WERI-Rb-1 (cell line): ENCODE measurements around the gene NLRP5.
"Not testable (repeated sequence)": the region's sequence is repeated elsewhere in the genome, so short reads cannot be mapped to it uniquely, and the experiment has no call there.

ENCODE experiments used
- DNase-seq: peaks from one replicate; pipeline ENCODE4 v3.0.0-alpha.2; 2020
- H3K27ac ChIP-seq: fragments of 250-450 bp; sonication (Bioruptor Pico); 2 replicates; pipeline ENCODE4 v1.5.1; 2020; ENCODE audit warnings: mild to moderate bottlenecking, moderate library complexity
- H3K27me3 ChIP-seq: fragments of 250-450 bp; sonication (Bioruptor Pico); 2 replicates; pipeline ENCODE4 v1.5.1; 2021; ENCODE audit warnings: mild to moderate bottlenecking, low read depth, moderate library complexity; ENCODE audit not compliant: insufficient read depth, severe bottlenecking
- H3K36me3 ChIP-seq: fragments of 250-450 bp; sonication (Bioruptor Pico); 2 replicates; pipeline ENCODE4 v1.5.1; 2020; ENCODE audit warnings: mild to moderate bottlenecking, moderate library complexity
- H3K4me3 ChIP-seq: 2 replicates; pipeline ENCODE4 v1.5.1; 2011; ENCODE audit warnings: low read depth, mild to moderate bottlenecking, control low read depth, low read length
- H3K9me3 ChIP-seq: fragments of 250-450 bp; sonication (Bioruptor Pico); 2 replicates; pipeline ENCODE4 v1.5.1; 2021; ENCODE audit warnings: mild to moderate bottlenecking, moderate library complexity; ENCODE audit not compliant: severe bottlenecking
- TF ChIP-seq, protein P1 (sequence below): IDR thresholded peaks from 2 replicates; pipeline ENCODE4 v1.5.1; 2011; ENCODE audit warnings: low read depth, mild to moderate bottlenecking, control low read depth, inconsistent platforms, low read length

NLRP5 gene

GRCh38 chr19:55990831-55991230 lies 4.3 kb downstream of the NLRP5 start:
- Histone ChIP-seq H3K36me3 (no peaks in the 10 kb centered on the region), H3K4me3 (no peak overlapping the region), H3K27me3 (peaks cover 74% of the 10 kb centered on the region), H3K9me3 (no peaks in the 10 kb centered on the region), H3K27ac (no peak overlapping the region)
- TF ChIP-seq, protein P1, sequence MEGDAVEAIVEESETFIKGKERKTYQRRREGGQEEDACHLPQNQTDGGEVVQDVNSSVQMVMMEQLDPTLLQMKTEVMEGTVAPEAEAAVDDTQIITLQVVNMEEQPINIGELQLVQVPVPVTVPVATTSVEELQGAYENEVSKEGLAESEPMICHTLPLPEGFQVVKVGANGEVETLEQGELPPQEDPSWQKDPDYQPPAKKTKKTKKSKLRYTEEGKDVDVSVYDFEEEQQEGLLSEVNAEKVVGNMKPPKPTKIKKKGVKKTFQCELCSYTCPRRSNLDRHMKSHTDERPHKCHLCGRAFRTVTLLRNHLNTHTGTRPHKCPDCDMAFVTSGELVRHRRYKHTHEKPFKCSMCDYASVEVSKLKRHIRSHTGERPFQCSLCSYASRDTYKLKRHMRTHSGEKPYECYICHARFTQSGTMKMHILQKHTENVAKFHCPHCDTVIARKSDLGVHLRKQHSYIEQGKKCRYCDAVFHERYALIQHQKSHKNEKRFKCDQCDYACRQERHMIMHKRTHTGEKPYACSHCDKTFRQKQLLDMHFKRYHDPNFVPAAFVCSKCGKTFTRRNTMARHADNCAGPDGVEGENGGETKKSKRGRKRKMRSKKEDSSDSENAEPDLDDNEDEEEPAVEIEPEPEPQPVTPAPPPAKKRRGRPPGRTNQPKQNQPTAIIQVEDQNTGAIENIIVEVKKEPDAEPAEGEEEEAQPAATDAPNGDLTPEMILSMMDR: no peak
- DNase-seq: no peak

GRCh38 chr19:55993492-55993891 lies 6.9 kb downstream of the NLRP5 start:
- Histone ChIP-seq H3K27ac (no peak overlapping the region), H3K9me3 (peaks cover 6% of the 10 kb centered on the region), H3K4me3 (no peak overlapping the region), H3K36me3 (no peaks in the 10 kb centered on the region), H3K27me3 (peaks cover 59% of the 10 kb centered on the region)
- DNase-seq: no peak
- TF ChIP-seq, protein P1: no peak

DNA sequence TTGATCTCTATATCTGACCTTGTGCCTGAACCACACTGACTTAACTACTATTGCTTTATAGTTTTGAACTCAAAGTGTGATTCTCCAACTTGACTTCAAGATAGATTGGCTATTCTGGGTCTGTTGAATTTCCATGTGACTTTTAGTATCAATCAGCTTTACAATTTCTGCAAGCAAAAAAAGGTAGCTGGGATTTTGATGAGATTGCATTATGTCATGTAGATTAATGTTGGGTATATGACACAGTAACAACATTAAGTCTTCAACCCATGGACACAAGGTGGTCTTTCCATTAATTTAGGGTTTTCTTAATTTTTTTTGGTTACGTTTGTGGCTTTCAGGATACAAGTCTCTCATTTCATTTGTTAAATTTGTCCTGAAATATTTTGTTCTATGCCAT lies 28.2 kb downstream of the NLRP5 start:
- TF ChIP-seq, protein P1: no peak
- no peak for DNase-seq
- no peaks in the 10 kb centered on the region for H3K36me3 ChIP-seq
- no peak overlapping the region for H3K4me3 ChIP-seq
- no peaks in the 10 kb centered on the region for H3K9me3 ChIP-seq
- H3K27ac ChIP-seq: no peak overlapping the region
- peaks cover 68% of the 10 kb centered on the region for H3K27me3 ChIP-seq

DNA sequence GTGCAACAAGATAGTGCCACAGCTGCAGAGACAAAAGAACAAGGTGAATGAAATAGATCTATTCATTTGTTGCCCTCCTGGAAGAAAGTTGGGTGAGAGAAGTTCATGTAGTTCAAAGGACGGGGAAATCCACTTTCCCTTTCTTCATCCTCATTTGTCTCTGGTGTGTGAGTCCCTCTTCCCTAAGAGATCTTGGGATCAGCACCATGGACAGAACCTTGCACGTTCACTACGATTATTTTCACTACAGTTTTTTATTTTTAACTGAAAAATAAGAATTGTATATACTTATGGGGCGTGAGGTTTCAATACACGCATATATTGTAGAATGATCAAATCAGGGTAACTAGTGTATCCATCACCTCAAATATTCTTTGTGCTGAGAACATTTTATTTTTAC lies 29.2 kb downstream of the NLRP5 start:
- no peak overlapping the region for H3K4me3 ChIP-seq
- TF ChIP-seq, protein P1: no peak
- no peak overlapping the region for H3K27ac ChIP-seq
- peaks cover 67% of the 10 kb centered on the region for H3K27me3 ChIP-seq
- no peaks in the 10 kb centered on the region for H3K9me3 ChIP-seq
- DNase-seq: no peak
- no peaks in the 10 kb centered on the region for H3K36me3 ChIP-seq

DNA sequence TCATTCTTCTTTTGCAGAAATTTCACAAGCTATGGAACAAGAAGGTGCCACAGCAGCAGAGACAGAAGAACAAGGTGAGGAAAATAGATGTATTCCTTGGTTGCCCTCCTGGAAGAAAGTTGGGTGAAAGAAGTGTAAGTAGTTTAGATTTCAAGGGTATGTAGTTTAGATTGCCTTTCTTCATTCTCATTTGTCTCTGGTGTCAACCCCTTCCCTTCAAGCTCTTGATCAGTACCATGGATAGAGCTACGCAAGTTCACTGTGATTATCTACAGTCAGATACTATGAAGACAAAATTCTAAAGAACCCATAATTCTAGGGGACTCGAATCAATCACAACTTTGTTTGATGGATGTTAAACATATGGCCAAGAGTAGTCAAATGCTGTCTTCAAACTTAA lies 32.8 kb downstream of the NLRP5 start:
- H3K27ac ChIP-seq, H3K4me3 ChIP-seq, H3K36me3 ChIP-seq, H3K9me3 ChIP-seq, DNase-seq: not testable (repeated sequence)
- H3K27me3 ChIP-seq: peaks cover 79% of the 10 kb centered on the region

GRCh38 chr19:56020355-56020975 lies 33.9 kb downstream of the NLRP5 start:
- H3K27me3 ChIP-seq: peaks cover 76% of the 10 kb centered on the region
- not testable (repeated sequence) for DNase-seq, H3K4me3 ChIP-seq, H3K36me3 ChIP-seq, H3K27ac ChIP-seq, H3K9me3 ChIP-seq

GRCh38 chr19:56026769-56027168 lies 40.2 kb downstream of the NLRP5 start:
- TF ChIP-seq, protein P1: no peak
- no peak overlapping the region for H3K4me3 ChIP-seq
- peaks cover 3% of the 10 kb centered on the region for H3K9me3 ChIP-seq

More at GRCh38 chr19:56026769-56027168, 40.2 kb downstream of the NLRP5 start:
- peaks cover 82% of the 10 kb centered on the region for H3K27me3 ChIP-seq
- H3K27ac ChIP-seq: no peak overlapping the region
- H3K36me3 ChIP-seq: no peaks in the 10 kb centered on the region
- no peak for DNase-seq
